ENCODE results near the gene RNF146. TPM values are rescaled to one million over a fixed set of nuclear protein-coding genes. Genes with fewer than 3 reads are reported as not detected.

Gene RNF146
- total and polyA plus RNA-seq, 2 of the 13 experiments (the other 11 are each of a cell fraction or from before 2014, with no cell fraction given) = 18.8 to 27.6 TPM

DNA sequence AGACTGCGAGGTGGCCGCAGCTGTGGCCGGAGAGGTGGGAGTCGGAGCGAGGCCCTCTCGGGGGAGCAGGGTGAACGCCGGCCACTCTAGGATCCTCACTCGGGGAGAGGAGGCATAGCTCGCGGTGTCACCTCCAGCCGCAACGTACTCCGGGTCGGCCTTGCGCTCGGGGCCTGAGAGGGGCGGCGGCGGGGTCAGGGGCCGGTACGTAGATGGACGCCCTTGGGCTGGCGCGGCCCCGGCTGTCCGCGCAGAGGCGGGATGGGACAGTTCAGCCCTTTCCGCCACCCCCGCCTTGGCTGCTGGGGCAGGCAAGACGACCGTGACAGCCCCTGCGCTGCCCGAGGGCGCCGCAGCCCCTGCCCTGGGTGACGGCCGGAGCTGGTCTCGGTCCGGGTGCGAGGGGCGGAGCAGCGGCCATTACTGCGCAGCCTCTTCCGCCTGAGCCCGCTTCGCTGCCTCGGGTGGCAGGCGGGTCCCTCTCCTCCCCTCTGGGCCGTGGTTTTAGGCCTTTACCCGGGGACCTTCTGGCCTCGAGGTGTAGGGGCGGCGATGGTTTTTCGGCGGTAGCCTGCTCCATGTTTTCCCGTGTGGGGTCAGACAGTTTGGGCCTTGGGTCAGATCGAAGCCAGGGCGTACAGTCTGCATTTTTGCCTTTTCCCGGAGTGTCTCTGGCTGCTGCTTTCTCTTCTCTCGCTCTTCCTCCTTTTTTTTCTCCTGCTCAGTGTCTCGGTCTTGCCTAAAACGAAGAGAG, 405 bp downstream of the RNF146 start (continued):
- TF ChIP-seq ZNF329 (CRISPR knock-in tag; IDR thresholded peaks at IDR 0.05; ENCODE audit: low read depth) = peak; percentile 88; the same call in 1 of the 2 replicates
- TF ChIP-seq SP4 (CRISPR knock-in tag; IDR thresholded peaks at IDR 0.05) = peak; percentile 53; the same call in 1 of the 2 replicates
- TF ChIP-seq, protein P1, sequence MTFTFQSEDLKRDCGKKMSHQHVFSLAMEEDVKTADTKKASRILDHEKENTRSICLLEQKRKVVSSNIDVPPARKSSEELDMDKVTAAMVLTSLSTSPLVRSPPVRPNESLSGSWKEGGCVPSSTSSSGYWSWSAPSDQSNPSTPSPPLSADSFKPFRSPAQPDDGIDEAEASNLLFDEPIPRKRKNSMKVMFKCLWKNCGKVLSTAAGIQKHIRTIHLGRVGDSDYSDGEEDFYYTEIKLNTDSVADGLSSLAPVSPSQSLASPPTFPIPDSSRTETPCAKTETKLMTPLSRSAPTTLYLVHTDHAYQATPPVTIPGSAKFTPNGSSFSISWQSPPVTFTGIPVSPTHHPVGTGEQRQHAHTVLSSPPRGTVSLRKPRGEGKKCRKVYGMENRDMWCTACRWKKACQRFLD (CRISPR knock-in tag; IDR thresholded peaks at IDR 0.05; ENCODE audit: borderline replicate concordance) = peak; percentile 85; the same call in 1 of the 2 replicates
- peak; percentile 86 for TF ChIP-seq ZBTB38 (CRISPR knock-in tag; IDR thresholded peaks at IDR 0.05)
- TF ChIP-seq, protein P2, sequence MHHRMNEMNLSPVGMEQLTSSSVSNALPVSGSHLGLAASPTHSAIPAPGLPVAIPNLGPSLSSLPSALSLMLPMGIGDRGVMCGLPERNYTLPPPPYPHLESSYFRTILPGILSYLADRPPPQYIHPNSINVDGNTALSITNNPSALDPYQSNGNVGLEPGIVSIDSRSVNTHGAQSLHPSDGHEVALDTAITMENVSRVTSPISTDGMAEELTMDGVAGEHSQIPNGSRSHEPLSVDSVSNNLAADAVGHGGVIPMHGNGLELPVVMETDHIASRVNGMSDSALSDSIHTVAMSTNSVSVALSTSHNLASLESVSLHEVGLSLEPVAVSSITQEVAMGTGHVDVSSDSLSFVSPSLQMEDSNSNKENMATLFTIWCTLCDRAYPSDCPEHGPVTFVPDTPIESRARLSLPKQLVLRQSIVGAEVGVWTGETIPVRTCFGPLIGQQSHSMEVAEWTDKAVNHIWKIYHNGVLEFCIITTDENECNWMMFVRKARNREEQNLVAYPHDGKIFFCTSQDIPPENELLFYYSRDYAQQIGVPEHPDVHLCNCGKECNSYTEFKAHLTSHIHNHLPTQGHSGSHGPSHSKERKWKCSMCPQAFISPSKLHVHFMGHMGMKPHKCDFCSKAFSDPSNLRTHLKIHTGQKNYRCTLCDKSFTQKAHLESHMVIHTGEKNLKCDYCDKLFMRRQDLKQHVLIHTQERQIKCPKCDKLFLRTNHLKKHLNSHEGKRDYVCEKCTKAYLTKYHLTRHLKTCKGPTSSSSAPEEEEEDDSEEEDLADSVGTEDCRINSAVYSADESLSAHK (CRISPR knock-in tag; IDR thresholded peaks at IDR 0.05; ENCODE audit: borderline replicate concordance) = no peak; the same call in 1 of the 2 replicates
- TF ChIP-seq, protein P3, sequence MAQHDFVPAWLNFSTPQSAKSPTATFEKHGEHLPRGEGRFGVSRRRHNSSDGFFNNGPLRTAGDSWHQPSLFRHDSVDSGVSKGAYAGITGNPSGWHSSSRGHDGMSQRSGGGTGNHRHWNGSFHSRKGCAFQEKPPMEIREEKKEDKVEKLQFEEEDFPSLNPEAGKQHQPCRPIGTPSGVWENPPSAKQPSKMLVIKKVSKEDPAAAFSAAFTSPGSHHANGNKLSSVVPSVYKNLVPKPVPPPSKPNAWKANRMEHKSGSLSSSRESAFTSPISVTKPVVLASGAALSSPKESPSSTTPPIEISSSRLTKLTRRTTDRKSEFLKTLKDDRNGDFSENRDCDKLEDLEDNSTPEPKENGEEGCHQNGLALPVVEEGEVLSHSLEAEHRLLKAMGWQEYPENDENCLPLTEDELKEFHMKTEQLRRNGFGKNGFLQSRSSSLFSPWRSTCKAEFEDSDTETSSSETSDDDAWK (CRISPR knock-in tag; IDR thresholded peaks at IDR 0.05) = no peak
- no peak; the same call in 1 of the 2 replicates for TF ChIP-seq PRMT3 (CRISPR knock-in tag; IDR thresholded peaks at IDR 0.05; ENCODE audit: borderline replicate concordance, low read depth)
- no peak; the same call in 1 of the 2 replicates for TF ChIP-seq SMYD3 (CRISPR knock-in tag; IDR thresholded peaks at IDR 0.05)
- no peak for TF ChIP-seq MAFF (IDR thresholded peaks at IDR 0.05; ENCODE audit: low read depth, low read length)
- 0 out of 2 replicates have a peak, but pooled peaks have one; percentile 8 for TF ChIP-seq BATF2 (CRISPR knock-in tag; IDR thresholded peaks at IDR 0.05)
- TF ChIP-seq ZNF138 (CRISPR knock-in tag; IDR thresholded peaks at IDR 0.05; ENCODE audit: low read depth) = no peak
- peak; percentile 61 for TF ChIP-seq ZNF770 (CRISPR knock-in tag; IDR thresholded peaks at IDR 0.05)
- TF ChIP-seq ZNF773 (CRISPR knock-in tag; IDR thresholded peaks at IDR 0.05; ENCODE audit: borderline replicate concordance) = peak; percentile 94
- peak; percentile 33; the same call in 1 of the 2 replicates for TF ChIP-seq ONECUT2 (CRISPR knock-in tag; IDR thresholded peaks at IDR 0.05)
- TF ChIP-seq CBX2 (IDR thresholded peaks at IDR 0.05; ENCODE audit: low read depth, low read length) = no peak
- no peak for TF ChIP-seq CBX2 (CRISPR knock-in tag; IDR thresholded peaks at IDR 0.05; ENCODE audit: low read depth)
- TF ChIP-seq RBM39 (IDR thresholded peaks at IDR 0.05; ENCODE audit: low read depth, low read length, poor library complexity, severe bottlenecking) = peak; percentile 96
- peak; percentile 48; the same call in 1 of the 2 replicates for TF ChIP-seq ERF (CRISPR knock-in tag; IDR thresholded peaks at IDR 0.05)
- TF ChIP-seq KMT2B (CRISPR knock-in tag; IDR thresholded peaks at IDR 0.05) = peak; percentile 83
- TF ChIP-seq NR1H2 (CRISPR knock-in tag; IDR thresholded peaks at IDR 0.05; ENCODE audit: borderline replicate concordance, low read depth) = peak; percentile 87
- no peak; the same call in 1 of the 2 replicates for TF ChIP-seq ZNF44 (CRISPR knock-in tag; IDR thresholded peaks at IDR 0.05)
